ENCODE measurements around the gene KDM5A. TPM values are rescaled to one million over a fixed set of nuclear protein-coding genes. Genes with fewer than 3 reads are reported as not detected.
A peak's percentile ranks its signal among the peaks of the same experiment; 100 is the strongest.

The KDM5A gene
- total RNA-seq, 1 donor from 2014 or later = 79.8 TPM

DNA sequence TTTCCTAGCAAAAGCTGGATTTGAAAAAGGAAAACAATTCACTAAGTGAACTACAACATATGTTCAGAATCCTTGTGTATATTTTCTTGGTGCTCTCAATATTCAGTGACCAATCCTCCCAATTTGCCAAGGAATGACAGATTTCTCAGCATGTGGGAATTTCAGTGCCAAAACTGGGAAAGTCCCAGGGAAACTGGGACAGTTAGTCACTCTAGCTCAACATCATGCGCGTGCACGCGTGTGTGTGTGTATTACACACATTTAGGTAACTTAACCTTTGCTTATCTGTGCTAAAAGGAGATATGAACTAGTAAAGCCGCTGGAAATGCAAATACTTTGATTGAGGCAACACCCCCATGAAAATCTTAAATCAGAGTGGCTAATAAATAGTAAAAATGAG is 100.4 kb downstream of the KDM5A start:
- H3K9ac ChIP-seq (ENCODE audit: low read length) = no peak overlapping the region
- peaks cover 31% of the 10 kb centered on the region for H3K36me3 Mint-ChIP-seq (ENCODE audit: low read depth, unreplicated experiment)
- peak; percentile 72 for DNase-seq (ENCODE audit: low read depth)

DNA sequence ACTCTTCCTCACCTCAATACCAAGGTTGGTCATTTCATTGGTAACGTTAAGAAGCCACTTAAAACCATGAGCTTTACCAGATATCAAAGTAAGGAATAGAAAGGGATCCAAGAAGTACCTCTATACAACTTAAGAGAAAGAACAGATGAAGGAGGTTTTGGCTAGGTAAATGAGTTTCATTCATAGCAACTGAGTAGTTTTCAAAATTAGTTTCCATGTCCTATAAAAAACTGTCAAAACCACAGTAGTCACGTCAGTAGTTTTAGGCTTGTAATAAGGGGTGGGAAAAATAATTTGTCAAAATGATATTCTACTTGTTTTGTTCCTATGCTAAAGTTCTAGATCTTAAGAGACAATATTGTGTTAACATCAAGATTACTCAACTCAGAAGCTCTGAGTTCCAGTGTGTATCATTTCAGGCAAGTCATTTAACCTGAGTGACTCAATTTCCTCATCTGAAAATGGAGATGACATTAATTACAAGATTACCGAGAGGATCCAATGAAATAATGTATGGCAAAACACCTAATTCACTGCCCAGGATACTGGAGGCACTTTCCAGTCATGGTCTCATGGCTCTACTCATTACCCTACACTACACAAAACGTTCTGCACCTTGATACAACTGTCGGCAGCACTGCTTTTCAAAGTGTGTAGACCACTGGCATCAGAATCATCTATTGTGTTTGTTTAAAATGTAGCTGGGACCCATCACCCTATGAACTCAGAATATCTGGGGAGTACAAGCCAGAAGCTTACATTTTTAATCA is 102.4 kb downstream of the KDM5A start:
- Histone ChIP-seq H3K4me1 (ENCODE audit: insufficient read depth, low read length) (peaks cover 5% of the 10 kb centered on the region), H2AFZ (ENCODE audit: low read depth, low read length) (no peak overlapping the region), H3K9me3 (ENCODE audit: insufficient read depth, low read depth, low read length) (no peaks in the 10 kb centered on the region), H3K4me2 (ENCODE audit: low read length) (no peak overlapping the region), H3K27ac (ENCODE audit: low read depth, low read length) (no peak overlapping the region), H3K36me3 (ENCODE audit: insufficient read depth, low read length) (peaks cover 22% of the 10 kb centered on the region), H3K79me2 (ENCODE audit: insufficient read depth, low read length) (peaks cover 6% of the 10 kb centered on the region), H4K20me1 (ENCODE audit: insufficient read depth, low read length) (peaks cover 29% of the 10 kb centered on the region), H3K27me3 (ENCODE audit: insufficient read depth, low read length) (no peaks in the 10 kb centered on the region), H3K4me3 (ENCODE audit: insufficient read depth, low read depth, low read length) (no peak overlapping the region), H3K9ac (ENCODE audit: low read length) (no peak overlapping the region)
- no peak for TF ChIP-seq CTCF (IDR thresholded peaks at IDR 0.05; ENCODE audit: insufficient read depth, low read depth, low read length)
- no peak for TF ChIP-seq EZH2 (IDR thresholded peaks at IDR 0.05; ENCODE audit: insufficient read depth, low read length)
- Mint-ChIP-seq H3K4me3 (ENCODE audit: unreplicated experiment) (no peak overlapping the region), H3K9me3 (ENCODE audit: unreplicated experiment) (no peaks in the 10 kb centered on the region), H3K4me1 (ENCODE audit: low read depth, unreplicated experiment) (peaks cover 8% of the 10 kb centered on the region), H3K27me3 (ENCODE audit: low read depth, unreplicated experiment) (no peaks in the 10 kb centered on the region), H3K36me3 (ENCODE audit: low read depth, unreplicated experiment) (peaks cover 23% of the 10 kb centered on the region), H3K27ac (ENCODE audit: unreplicated experiment) (no peak overlapping the region)
- DNase-seq (ENCODE audit: low read depth) (no peak), FAIRE-seq (no peak)

More for the DNA sequence above, 100.4 kb downstream of the KDM5A start:
- Histone ChIP-seq H3K36me3 (ENCODE audit: insufficient read depth, low read length) (peaks cover 28% of the 10 kb centered on the region), H3K4me1 (ENCODE audit: insufficient read depth, low read length) (peaks cover 8% of the 10 kb centered on the region), H4K20me1 (ENCODE audit: insufficient read depth, low read length) (peaks cover 29% of the 10 kb centered on the region), H2AFZ (ENCODE audit: low read depth, low read length) (no peak overlapping the region), H3K4me2 (ENCODE audit: low read length) (no peak overlapping the region), H3K79me2 (ENCODE audit: insufficient read depth, low read length) (peaks cover 6% of the 10 kb centered on the region), H3K27ac (ENCODE audit: low read depth, low read length) (peak overlapping the region; percentile 24), H3K27me3 (ENCODE audit: insufficient read depth, low read length) (no peaks in the 10 kb centered on the region), H3K9me3 (ENCODE audit: insufficient read depth, low read depth, low read length) (no peaks in the 10 kb centered on the region), H3K4me3 (ENCODE audit: insufficient read depth, low read depth, low read length) (no peak overlapping the region)
- peaks cover 11% of the 10 kb centered on the region for H3K4me1 Mint-ChIP-seq (ENCODE audit: low read depth, unreplicated experiment)
- H3K9me3 Mint-ChIP-seq (ENCODE audit: unreplicated experiment) = no peaks in the 10 kb centered on the region
- peak; percentile 56 for FAIRE-seq
- no peak overlapping the region for H3K27ac Mint-ChIP-seq (ENCODE audit: unreplicated experiment)
- H3K27me3 Mint-ChIP-seq (ENCODE audit: low read depth, unreplicated experiment) = no peaks in the 10 kb centered on the region
- TF ChIP-seq EZH2 (IDR thresholded peaks at IDR 0.05; ENCODE audit: insufficient read depth, low read length) (no peak), CTCF (IDR thresholded peaks at IDR 0.05; ENCODE audit: insufficient read depth, low read depth, low read length) (no peak)
- H3K4me3 Mint-ChIP-seq (ENCODE audit: unreplicated experiment) = no peak overlapping the region

- no peak for DNase-seq (ENCODE audit: low read depth)
- H3K27ac ChIP-seq (ENCODE audit: low read depth, low read length) = no peak overlapping the region
- Mint-ChIP-seq H3K27ac (ENCODE audit: unreplicated experiment) (no peak overlapping the region), H3K4me3 (ENCODE audit: unreplicated experiment) (no peak overlapping the region), H3K36me3 (ENCODE audit: low read depth, unreplicated experiment) (peaks cover 13% of the 10 kb centered on the region), H3K27me3 (ENCODE audit: low read depth, unreplicated experiment) (no peaks in the 10 kb centered on the region), H3K4me1 (ENCODE audit: low read depth, unreplicated experiment) (peaks cover 6% of the 10 kb centered on the region), H3K9me3 (ENCODE audit: unreplicated experiment) (no peaks in the 10 kb centered on the region)
- no peak overlapping the region for H3K9ac ChIP-seq (ENCODE audit: low read length)
- H3K36me3 ChIP-seq (ENCODE audit: insufficient read depth, low read length) = peaks cover 6% of the 10 kb centered on the region
- H3K79me2 ChIP-seq (ENCODE audit: insufficient read depth, low read length) = no peaks in the 10 kb centered on the region
- no peak overlapping the region for H3K4me3 ChIP-seq (ENCODE audit: insufficient read depth, low read depth, low read length)
- no peak overlapping the region for H3K4me2 ChIP-seq (ENCODE audit: low read length)
- no peaks in the 10 kb centered on the region for H3K27me3 ChIP-seq (ENCODE audit: insufficient read depth, low read length)
- no peak overlapping the region for H2AFZ ChIP-seq (ENCODE audit: low read depth, low read length)
- FAIRE-seq = no peak
- no peaks in the 10 kb centered on the region for H3K9me3 ChIP-seq (ENCODE audit: insufficient read depth, low read depth, low read length)
- H4K20me1 ChIP-seq (ENCODE audit: insufficient read depth, low read length) = peaks cover 8% of the 10 kb centered on the region
- no peak for TF ChIP-seq CTCF (IDR thresholded peaks at IDR 0.05; ENCODE audit: insufficient read depth, low read depth, low read length)
- no peaks in the 10 kb centered on the region for H3K4me1 ChIP-seq (ENCODE audit: insufficient read depth, low read length)
These were observed 111.1 kb downstream of the KDM5A start for GRCh38 chr12:278046-278445.
